HPDE6-E6E7 (cell line): ENCODE data around the gene SELENOK.

Source experiments
- DNase-seq: peaks from one replicate; pipeline ENCODE4 v3.0.0; 2011; ENCODE audit warnings: missing footprints; ENCODE audit errors: extremely low spot score

SELENOK gene

GRCh38 chr3:53842436-53843194 lies 49.0 kb downstream of the SELENOK start:
- DNase-seq: no peak

- DNase-seq: no peak
These were observed 50.4 kb downstream of the SELENOK start for GRCh38 chr3:53841296-53841695.

GRCh38 chr3:53837331-53837730 lies 54.3 kb downstream of the SELENOK start:
- DNase-seq: no peak

GRCh38 chr3:53836084-53836872 lies 55.4 kb downstream of the SELENOK start:
- no peak for DNase-seq

GRCh38 chr3:53835257-53835656 lies 56.4 kb downstream of the SELENOK start:
- DNase-seq: no peak

GRCh38 chr3:53834429-53835095 lies 57.1 kb downstream of the SELENOK start:
- no peak for DNase-seq
